Skin epidermis (tissue), 12 donors: ENCODE data around the gene FAM227B.
"Not testable (repeated sequence)": the region's sequence is repeated elsewhere in the genome, so short reads cannot be mapped to it uniquely, and the experiment has no call there.

Experiments
- H3K27ac ChIP-seq, 21 experiments: fragments of 200-600 bp; sonication (generic) in 11 of 21; one replicate each; pipeline ENCODE4 v1.5.0; 2020; ENCODE audit warnings: mild to moderate bottlenecking in 3 of 21, inconsistent platforms in 2 of 21, moderate library complexity in 2 of 21
- H3K4me3 ChIP-seq, 7 experiments: fragments of 200-600 bp; sonication (generic) in 2 of 7; one replicate each; pipeline ENCODE4 v1.5.0; 2020; ENCODE audit warnings: inconsistent platforms in 2 of 7, mild to moderate bottlenecking in 2 of 7, moderate library complexity in 1 of 7

Gene FAM227B

DNA sequence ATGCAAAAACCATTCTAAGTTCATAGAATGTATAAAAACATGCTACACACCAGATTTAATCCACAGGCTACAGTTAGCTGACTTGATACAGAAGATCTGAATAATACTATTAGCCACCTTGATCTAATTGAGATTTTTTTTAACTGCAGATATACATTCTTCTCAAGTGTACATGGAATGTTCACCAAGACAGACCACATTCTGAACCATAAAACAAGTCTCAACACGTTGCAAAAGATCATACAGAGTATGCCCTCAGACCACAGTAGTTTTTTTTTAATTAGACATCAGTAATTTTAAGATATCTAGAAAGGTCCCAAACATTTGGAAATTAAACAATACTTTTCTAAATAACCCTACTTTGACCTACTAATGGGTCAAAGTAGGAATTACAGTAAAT lies 114.3 kb downstream of the FAM227B start:
- H3K27ac ChIP-seq: no peak overlapping the region
- no peak overlapping the region for H3K4me3 ChIP-seq

GRCh38 chr15:49501586-49501985 lies 119.0 kb downstream of the FAM227B start:
- Histone ChIP-seq H3K27ac (no peak overlapping the region), H3K4me3 (no peak overlapping the region)

- Histone ChIP-seq H3K27ac (no peak overlapping the region), H3K4me3 (no peak overlapping the region)
Observed at GRCh38 chr15:49495993-49496753, 124.4 kb downstream of the FAM227B start.

- Histone ChIP-seq H3K4me3 (no peak overlapping the region), H3K27ac (no peak overlapping the region)
Observed at GRCh38 chr15:49494842-49495241, 125.8 kb downstream of the FAM227B start.

- no peak overlapping the region for H3K27ac ChIP-seq
- no peak overlapping the region for H3K4me3 ChIP-seq
Observed at GRCh38 chr15:49492830-49493229, 127.8 kb downstream of the FAM227B start.

GRCh38 chr15:49492151-49492550 lies 128.5 kb downstream of the FAM227B start:
- no peak overlapping the region for H3K4me3 ChIP-seq
- no peak overlapping the region for H3K27ac ChIP-seq

- Histone ChIP-seq H3K27ac (no peak overlapping the region), H3K4me3 (no peak overlapping the region)
Observed at GRCh38 chr15:49490966-49491365, 129.7 kb downstream of the FAM227B start.

GRCh38 chr15:49485401-49485800 lies 135.2 kb downstream of the FAM227B start:
- H3K4me3 ChIP-seq, H3K27ac ChIP-seq: not testable (repeated sequence)

DNA sequence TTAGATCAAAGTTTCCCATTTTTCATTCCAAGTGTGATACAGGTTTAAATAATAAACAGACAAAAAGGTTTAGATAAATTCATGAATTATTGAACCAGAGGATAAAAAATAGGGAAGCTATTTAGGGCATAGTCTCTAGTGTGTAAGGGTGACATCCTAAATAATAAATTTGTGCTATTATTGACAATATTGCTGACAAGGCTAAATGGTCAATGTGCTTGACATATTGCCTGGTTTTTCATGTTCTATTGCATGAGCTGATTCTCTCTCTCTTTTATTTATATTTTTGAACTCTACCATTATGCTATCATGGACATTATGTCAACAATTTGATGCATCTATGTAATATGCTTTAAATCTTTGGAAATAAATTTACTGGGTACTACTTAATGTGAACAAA lies 141.6 kb downstream of the FAM227B start:
- not testable (repeated sequence) for H3K27ac ChIP-seq, H3K4me3 ChIP-seq

- H3K27ac ChIP-seq, H3K4me3 ChIP-seq: not testable (repeated sequence)
Observed at GRCh38 chr15:49478021-49478420, 142.6 kb downstream of the FAM227B start.

DNA sequence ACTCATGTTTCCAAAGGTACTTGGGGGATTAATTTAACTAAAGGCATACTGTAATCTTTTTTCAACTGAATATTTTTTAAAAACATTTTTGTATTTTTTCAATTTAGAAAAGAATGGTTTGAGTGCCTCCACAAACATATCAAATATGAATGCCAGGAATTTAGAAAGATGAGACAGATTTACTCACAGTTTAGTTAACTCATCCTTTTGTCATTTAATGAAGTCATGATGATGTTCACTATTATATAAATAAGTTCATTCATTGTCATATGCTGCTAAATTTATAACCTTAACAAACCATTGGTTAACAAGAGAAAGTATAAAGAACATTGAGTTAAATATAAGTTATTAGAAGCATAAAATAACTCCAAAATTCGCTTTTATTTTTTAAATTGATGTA lies 147.6 kb downstream of the FAM227B start:
- Histone ChIP-seq H3K4me3 (no peak overlapping the region), H3K27ac (no peak overlapping the region)

- Histone ChIP-seq H3K27ac (no peak overlapping the region), H3K4me3 (no peak overlapping the region)
Observed at GRCh38 chr15:49472338-49472737, 148.3 kb downstream of the FAM227B start.

- Histone ChIP-seq H3K4me3 (no peak overlapping the region), H3K27ac (no peak overlapping the region)
Observed at GRCh38 chr15:49471733-49472132, 148.9 kb downstream of the FAM227B start.

GRCh38 chr15:49471248-49471647 lies 149.4 kb downstream of the FAM227B start:
- not testable (repeated sequence) for H3K27ac ChIP-seq, H3K4me3 ChIP-seq

GRCh38 chr15:49468481-49468839 lies 152.2 kb downstream of the FAM227B start:
- H3K4me3 ChIP-seq: no peak overlapping the region
- peak overlapping the region in 1 of 21 experiments; percentile 46 for H3K27ac ChIP-seq

- Histone ChIP-seq H3K27ac (peak overlapping the region in 2 of 21 experiments; percentile 8 to 46), H3K4me3 (no peak overlapping the region)
Observed at GRCh38 chr15:49467746-49468480, 152.7 kb downstream of the FAM227B start.

- Histone ChIP-seq H3K4me3 (no peak overlapping the region), H3K27ac (peak overlapping the region in 6 of 21 experiments; percentile 3 to 35 (median 8))
Observed at GRCh38 chr15:49466119-49466518, 154.5 kb downstream of the FAM227B start.

DNA sequence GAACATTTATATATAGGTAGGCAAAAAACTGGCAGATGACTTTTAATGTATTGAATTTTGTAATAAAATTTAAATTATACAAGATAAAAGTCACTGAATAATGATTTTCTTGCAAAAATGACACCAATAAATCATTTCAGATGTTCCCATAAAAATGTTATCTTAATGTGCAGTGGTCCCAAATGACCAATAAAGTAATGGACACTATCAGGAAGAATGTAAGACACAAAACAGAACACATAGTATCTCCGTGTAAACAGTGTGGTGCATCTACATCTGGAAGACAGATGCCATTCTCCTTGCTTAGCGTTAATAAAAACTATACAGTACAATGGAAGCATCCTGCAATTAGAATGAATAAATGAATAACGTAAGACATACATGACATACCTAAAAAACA lies 156.1 kb downstream of the FAM227B start:
- no peak overlapping the region for H3K27ac ChIP-seq
- no peak overlapping the region for H3K4me3 ChIP-seq

GRCh38 chr15:49462232-49462844 lies 158.3 kb downstream of the FAM227B start:
- Histone ChIP-seq H3K27ac (no peak overlapping the region), H3K4me3 (no peak overlapping the region)

DNA sequence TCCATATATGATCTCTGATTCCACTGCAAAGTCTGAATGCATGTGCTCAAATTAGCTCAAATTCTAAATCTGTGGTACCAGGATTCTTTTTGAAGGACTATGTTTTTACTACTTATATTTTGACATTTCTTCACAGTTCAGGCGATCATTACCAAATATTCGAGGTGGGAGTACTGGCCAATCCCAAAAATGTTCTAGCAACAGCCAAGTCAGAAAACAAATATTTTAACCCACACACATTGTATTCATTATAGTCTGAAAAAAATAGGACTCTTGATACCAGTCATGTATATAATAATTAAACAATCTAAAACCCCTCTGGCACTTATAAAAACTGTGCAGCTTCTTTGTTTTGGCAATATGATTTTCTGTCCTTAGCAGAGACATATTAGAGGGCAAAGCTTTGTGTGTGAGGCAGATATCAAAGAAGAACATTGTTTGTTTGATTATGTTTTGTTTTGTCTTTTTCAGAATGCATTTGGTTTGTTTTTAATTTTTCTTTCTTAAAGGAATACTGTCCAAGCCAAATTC lies 160.1 kb downstream of the FAM227B start:
- Histone ChIP-seq H3K4me3 (no peak overlapping the region), H3K27ac (peak overlapping the region in 2 of 21 experiments; percentile 31 to 35)

DNA sequence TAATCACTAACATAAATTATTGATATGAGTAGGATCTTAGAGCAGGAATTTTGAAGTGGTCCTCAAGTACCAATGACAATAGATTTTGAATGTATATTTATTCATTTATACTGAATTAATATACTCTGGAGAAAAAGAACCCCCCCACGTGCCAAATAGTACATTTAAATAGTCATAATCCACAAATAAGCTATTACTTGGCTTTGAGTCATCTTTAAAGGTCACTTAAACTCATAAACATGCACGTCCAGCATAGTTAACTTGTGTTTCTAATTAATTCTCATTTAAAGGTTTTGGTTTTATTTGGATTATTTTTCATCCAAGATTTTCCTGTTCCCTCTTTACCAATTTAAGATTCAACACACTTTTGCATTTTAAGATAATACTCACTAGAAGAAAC lies 162.5 kb downstream of the FAM227B start:
- Histone ChIP-seq H3K4me3 (no peak overlapping the region), H3K27ac (peak overlapping the region in 2 of 21 experiments; percentile 22 to 61)
